DND-41 (cell line): ENCODE data around the gene SLAMF1.

Source experiments
- ATAC-seq: fragments of 200-7000 bp; cut with Tn5 transposase; 3 replicates; pipeline ENCODE4 v1.9.1; 2021; ENCODE audit warnings: low read depth; ENCODE audit not compliant: insufficient read depth
- DNase-seq: peaks from one replicate; pipeline ENCODE4 v3.0.0-alpha.2; 2020
- H2AFZ ChIP-seq: 2 replicates; pipeline ENCODE4 v1.6.0; 2012; ENCODE audit warnings: low read depth, low read length
- H3K27ac ChIP-seq: 2 replicates; pipeline ENCODE4 v1.5.1; 2012; ENCODE audit warnings: low read length, inconsistent platforms
- H3K27me3 ChIP-seq: fragments of 200-600 bp; sonication (generic); 2 replicates; pipeline ENCODE4 v1.6.0; 2012; ENCODE audit warnings: low read length, mild to moderate bottlenecking, inconsistent platforms; ENCODE audit not compliant: insufficient read depth, poor library complexity
- H3K36me3 ChIP-seq: 2 replicates; pipeline ENCODE4 v1.5.1; 2012; ENCODE audit warnings: low read length, inconsistent platforms; ENCODE audit not compliant: insufficient read depth
- H3K4me1 ChIP-seq: 2 replicates; pipeline ENCODE4 v1.5.1; 2012; ENCODE audit warnings: mild to moderate bottlenecking, low read length; ENCODE audit not compliant: insufficient read depth
- H3K4me2 ChIP-seq: 2 replicates; pipeline ENCODE4 v1.6.0; 2012; ENCODE audit warnings: mild to moderate bottlenecking, moderate library complexity, low read length, inconsistent platforms; ENCODE audit not compliant: insufficient read depth
- H3K4me3 ChIP-seq, 2 experiments: fragments of 200-600 bp in 1 of 2; shearing (Covaris generic) in 1 of 2; 2 replicates each; pipeline ENCODE4 v1.5.1; 2012 to 2016; ENCODE audit warnings: inconsistent platforms in 2 of 2, low read length in 2 of 2, mild to moderate bottlenecking in 2 of 2, low read depth in 1 of 2, moderate library complexity in 1 of 2
- H3K79me2 ChIP-seq: 2 replicates; pipeline ENCODE4 v1.6.0; 2012; ENCODE audit warnings: low read length, inconsistent platforms; ENCODE audit not compliant: insufficient read depth
- H3K9ac ChIP-seq: 2 replicates; pipeline ENCODE4 v1.6.0; 2012; ENCODE audit warnings: low read depth, mild to moderate bottlenecking, inconsistent platforms, low read length, moderate library complexity
- H3K9me3 ChIP-seq: 2 replicates; pipeline ENCODE4 v1.5.1; 2012; ENCODE audit warnings: low read length, moderate library complexity, mild to moderate bottlenecking, inconsistent platforms; ENCODE audit not compliant: insufficient read depth, severe bottlenecking
- H4K20me1 ChIP-seq: 2 replicates; pipeline ENCODE4 v1.6.0; 2012; ENCODE audit warnings: low read length; ENCODE audit not compliant: insufficient read depth
- CTCF ChIP-seq: IDR thresholded peaks from 2 replicates; pipeline ENCODE4 v1.5.1; 2012; ENCODE audit warnings: borderline replicate concordance, low read length, moderate library complexity, mild to moderate bottlenecking; ENCODE audit not compliant: poor library complexity, severe bottlenecking; ENCODE audit errors: extremely low read depth
- EZH2 ChIP-seq: IDR thresholded peaks from 3 replicates; pipeline ENCODE4 v1.6.1; 2012; ENCODE audit warnings: borderline replicate concordance, low read depth, mild to moderate bottlenecking, moderate library complexity, low read length, inconsistent platforms; ENCODE audit not compliant: severe bottlenecking

The SLAMF1 gene

GRCh38 chr1:160618763-160619274, 28.0 kb downstream of the SLAMF1 start:
- TF ChIP-seq EZH2: no peak
- TF ChIP-seq CTCF: peak; percentile 70
- no peak overlapping the region for H3K4me2 ChIP-seq
- H3K4me3 ChIP-seq: no peak overlapping the region
- no peak overlapping the region for H3K27ac ChIP-seq
- H3K79me2 ChIP-seq: no peaks in the 10 kb centered on the region
- H2AFZ ChIP-seq: no peak overlapping the region
- DNase-seq (peak; percentile 35), ATAC-seq (0 out of 3 replicates have a peak, but pooled peaks have one; percentile 25)
- H3K9me3 ChIP-seq: no peaks in the 10 kb centered on the region
- H3K36me3 ChIP-seq: no peaks in the 10 kb centered on the region
- no peaks in the 10 kb centered on the region for H3K27me3 ChIP-seq
- H3K4me1 ChIP-seq: peaks cover 34% of the 10 kb centered on the region
- no peaks in the 10 kb centered on the region for H4K20me1 ChIP-seq
- no peak overlapping the region for H3K9ac ChIP-seq

GRCh38 chr1:160618327-160618726, 28.5 kb downstream of the SLAMF1 start:
- H4K20me1 ChIP-seq: no peaks in the 10 kb centered on the region
- no peak overlapping the region for H3K4me3 ChIP-seq
- DNase-seq (no peak), ATAC-seq (no peak)
- H3K27me3 ChIP-seq: no peaks in the 10 kb centered on the region
- no peak overlapping the region for H2AFZ ChIP-seq
- H3K27ac ChIP-seq: no peak overlapping the region
- H3K36me3 ChIP-seq: no peaks in the 10 kb centered on the region
- TF ChIP-seq CTCF (no peak), EZH2 (no peak)
- H3K4me2 ChIP-seq: no peak overlapping the region
- H3K79me2 ChIP-seq: no peaks in the 10 kb centered on the region
- H3K4me1 ChIP-seq: peaks cover 29% of the 10 kb centered on the region
- no peak overlapping the region for H3K9ac ChIP-seq
- no peaks in the 10 kb centered on the region for H3K9me3 ChIP-seq

- H3K79me2 ChIP-seq: no peaks in the 10 kb centered on the region
- H3K4me3 ChIP-seq: no peak overlapping the region
- no peak overlapping the region for H3K27ac ChIP-seq
- H3K9me3 ChIP-seq: no peaks in the 10 kb centered on the region
- DNase-seq (no peak), ATAC-seq (no peak)
- no peak overlapping the region for H3K9ac ChIP-seq
- H3K4me2 ChIP-seq: no peak overlapping the region
- no peaks in the 10 kb centered on the region for H3K27me3 ChIP-seq
- no peaks in the 10 kb centered on the region for H3K36me3 ChIP-seq
- TF ChIP-seq CTCF (no peak), EZH2 (no peak)
- H3K4me1 ChIP-seq: peaks cover 6% of the 10 kb centered on the region; the same call in 1 of the 2 replicates
- no peak overlapping the region for H2AFZ ChIP-seq
- H4K20me1 ChIP-seq: no peaks in the 10 kb centered on the region
These were observed 31.2 kb downstream of the SLAMF1 start for GRCh38 chr1:160615660-160616059.
